ENCODE results near the gene CNTNAP2. TPM values are rescaled to one million over a fixed set of nuclear protein-coding genes. Genes with fewer than 3 reads are reported as not detected.
A peak's percentile ranks its signal among the peaks of the same experiment; 100 is the strongest.

The CNTNAP2 gene
- total RNA-seq, 1 experiment from 2014 or later: 64.5 TPM

DNA sequence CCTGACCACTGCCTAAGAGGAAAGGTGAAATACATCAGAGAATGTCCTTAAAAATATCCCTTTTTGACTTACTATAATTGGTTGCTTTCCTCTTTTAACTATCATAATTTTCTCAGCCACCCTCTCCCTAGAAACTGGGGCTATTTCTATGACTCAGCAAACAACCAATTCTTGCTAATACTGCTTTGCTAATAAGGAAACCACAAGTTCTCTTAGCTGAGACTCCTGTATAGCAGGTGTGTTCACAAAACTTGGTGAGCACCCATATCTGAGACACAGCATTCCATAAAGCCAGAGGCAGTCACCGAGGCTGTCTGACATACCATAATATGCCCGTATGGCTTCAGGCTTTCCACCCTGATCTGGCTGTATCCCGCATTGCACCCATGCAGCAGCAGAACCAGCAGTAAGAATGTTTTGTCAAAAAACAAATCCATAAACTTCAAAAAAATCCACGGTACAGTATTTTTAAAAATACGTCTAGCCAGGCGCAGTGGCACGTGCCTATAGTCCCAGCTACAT is 2282.3 kb downstream of the CNTNAP2 start:
- H3K18ac ChIP-seq (ENCODE audit: insufficient read length, low read depth, low read length): no peak overlapping the region
- no peak overlapping the region for H3K9ac ChIP-seq (ENCODE audit: extremely low read depth, insufficient read length, low read length)
- Mint-ChIP-seq H3K27me3 (ENCODE audit: low read depth) (no peaks in the 10 kb centered on the region), H3K4me3 (no peak overlapping the region), H3K9me3 (no peaks in the 10 kb centered on the region), H3K27ac (peak overlapping the region in 2 of 3 experiments; percentile 38 to 71; a peak in 4 of 7 replicates), H3K36me3 (ENCODE audit: insufficient read depth in 1 of 3, low read depth in 3 of 3) (peaks cover 0 to 5% (median 4%) of the 10 kb centered on the region in 3 experiments; a peak in 3 of 7 replicates), H3K4me1 (peaks cover 82 to 83% of the 10 kb centered on the region in 2 experiments)
- H3K4ac ChIP-seq (ENCODE audit: low read depth, low read length): no peak overlapping the region
- H2BK20ac ChIP-seq (ENCODE audit: low read depth, low read length, poor library complexity, severe bottlenecking): no peak overlapping the region
- no peak overlapping the region for H2AFZ ChIP-seq (ENCODE audit: low read length)
- peaks cover 26% of the 10 kb centered on the region for H3K4me1 ChIP-seq (ENCODE audit: insufficient read depth, low read length)
- H3K9me3 ChIP-seq (ENCODE audit: control insufficient read depth, low read depth, low read length): no peaks in the 10 kb centered on the region
- no peak overlapping the region for H2BK120ac ChIP-seq (ENCODE audit: low read depth, low read length, poor library complexity, severe bottlenecking)
- H3K27me3 ChIP-seq (ENCODE audit: insufficient read depth, low read length): no peaks in the 10 kb centered on the region
- no peaks in the 10 kb centered on the region for H4K20me1 ChIP-seq (ENCODE audit: control insufficient read depth, insufficient read depth, insufficient read length)
- H3K23ac ChIP-seq (ENCODE audit: insufficient read length, low read depth, low read length): no peak overlapping the region
- H2BK5ac ChIP-seq (ENCODE audit: insufficient read length, low read length): no peak overlapping the region
- no peak overlapping the region for H3T11ph ChIP-seq (ENCODE audit: low read length)
- H3K56ac ChIP-seq (ENCODE audit: insufficient read length, low read depth, low read length): no peak overlapping the region
- DNase-seq: no peak
- H3K14ac ChIP-seq (ENCODE audit: insufficient read depth, low read length): no peak overlapping the region
- no CpG with 5 or more reads among the region's 7 CpGs for WGBS (ENCODE audit: extremely low coverage, insufficient read length, low lambda C conversion rate)
- H3K79me1 ChIP-seq (ENCODE audit: insufficient read depth, low read depth, low read length, poor library complexity, severe bottlenecking): peaks cover 2% of the 10 kb centered on the region
- H4K8ac ChIP-seq (replicated peaks; ENCODE audit: insufficient read length, low read depth, low read length): no peak overlapping the region
- no peak overlapping the region for H3K4me2 ChIP-seq (ENCODE audit: insufficient read depth, insufficient read length, low read length)
- H2AK5ac ChIP-seq (ENCODE audit: insufficient read length, low read length): no peak overlapping the region
- H3K27ac ChIP-seq (ENCODE audit: insufficient read length, low read depth, low read length): no peak overlapping the region
- TF ChIP-seq, protein P1, sequence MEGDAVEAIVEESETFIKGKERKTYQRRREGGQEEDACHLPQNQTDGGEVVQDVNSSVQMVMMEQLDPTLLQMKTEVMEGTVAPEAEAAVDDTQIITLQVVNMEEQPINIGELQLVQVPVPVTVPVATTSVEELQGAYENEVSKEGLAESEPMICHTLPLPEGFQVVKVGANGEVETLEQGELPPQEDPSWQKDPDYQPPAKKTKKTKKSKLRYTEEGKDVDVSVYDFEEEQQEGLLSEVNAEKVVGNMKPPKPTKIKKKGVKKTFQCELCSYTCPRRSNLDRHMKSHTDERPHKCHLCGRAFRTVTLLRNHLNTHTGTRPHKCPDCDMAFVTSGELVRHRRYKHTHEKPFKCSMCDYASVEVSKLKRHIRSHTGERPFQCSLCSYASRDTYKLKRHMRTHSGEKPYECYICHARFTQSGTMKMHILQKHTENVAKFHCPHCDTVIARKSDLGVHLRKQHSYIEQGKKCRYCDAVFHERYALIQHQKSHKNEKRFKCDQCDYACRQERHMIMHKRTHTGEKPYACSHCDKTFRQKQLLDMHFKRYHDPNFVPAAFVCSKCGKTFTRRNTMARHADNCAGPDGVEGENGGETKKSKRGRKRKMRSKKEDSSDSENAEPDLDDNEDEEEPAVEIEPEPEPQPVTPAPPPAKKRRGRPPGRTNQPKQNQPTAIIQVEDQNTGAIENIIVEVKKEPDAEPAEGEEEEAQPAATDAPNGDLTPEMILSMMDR (conservative IDR thresholded peaks at IDR 0.05): no peak
- no peak overlapping the region for H4K5ac ChIP-seq (ENCODE audit: insufficient read length, low read depth, low read length)
- H4K91ac ChIP-seq (ENCODE audit: insufficient read length, low read depth, low read length): no peak overlapping the region
- no peak overlapping the region for H2BK15ac ChIP-seq (ENCODE audit: low read depth, low read length)
- no peak overlapping the region for H2BK12ac ChIP-seq (ENCODE audit: insufficient read length, low read depth, low read length)
- no peaks in the 10 kb centered on the region for H3K79me2 ChIP-seq (ENCODE audit: insufficient read depth, low read length)
- no peaks in the 10 kb centered on the region for H3K23me2 ChIP-seq (ENCODE audit: insufficient read length, low read depth, low read length, poor library complexity, severe bottlenecking)
